Hematopoietic multipotent progenitor cell treated with erythropoietin and hydrocortisone succinate and interleukin-3 and kit ligand, for 8 days (in vitro differentiated cells): ENCODE measurements around the gene AKAP9.
"Not testable (repeated sequence)": the region's sequence is repeated elsewhere in the genome, so short reads cannot be mapped to it uniquely, and the experiment has no call there.

Experiments
- DNase-seq: peaks from one replicate; pipeline ENCODE4 v3.0.0-alpha.2; 2015

The AKAP9 gene

DNA sequence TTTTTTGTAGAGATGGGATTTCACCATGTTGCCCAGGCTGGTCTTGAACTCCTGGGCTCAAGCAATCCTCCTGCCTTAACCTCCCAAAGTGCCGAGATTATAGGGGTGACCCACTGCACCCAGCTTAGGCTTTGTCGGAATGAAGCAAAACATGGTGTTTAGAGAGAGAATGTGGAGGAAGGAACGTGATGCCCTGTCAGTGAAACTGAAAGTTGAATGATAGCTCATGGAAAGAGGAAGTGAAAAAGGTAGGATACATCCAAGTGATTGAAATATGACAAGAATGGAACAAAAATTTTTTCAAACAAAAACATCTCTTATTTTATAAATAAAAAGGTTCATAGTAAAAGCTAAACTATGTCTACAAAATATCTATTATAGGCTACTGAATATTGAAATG, 5.9 kb downstream of the AKAP9 start:
- no peak for DNase-seq

DNA sequence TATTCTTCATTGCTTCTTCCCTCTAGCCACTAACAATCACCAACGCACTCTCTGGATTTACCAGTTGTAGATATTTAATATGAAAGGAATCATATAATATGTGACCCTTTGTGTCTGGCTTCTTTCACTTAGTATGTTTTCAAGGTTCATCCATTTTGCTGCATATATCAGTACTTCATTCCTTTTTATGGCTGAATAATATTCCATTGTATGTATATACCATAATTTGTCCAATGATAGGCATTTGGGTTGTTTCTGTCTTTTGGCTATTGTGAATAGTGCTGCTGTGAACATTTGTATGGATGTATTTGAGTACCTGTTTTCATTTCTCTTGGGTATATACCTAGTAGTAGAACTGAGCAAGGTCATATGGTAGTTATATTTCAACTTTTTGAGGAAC, 7.3 kb downstream of the AKAP9 start:
- no peak for DNase-seq

- peak; percentile 20 for DNase-seq
Measured at GRCh38 chr7:91949221-91950009, 8.8 kb downstream of the AKAP9 start.

DNA sequence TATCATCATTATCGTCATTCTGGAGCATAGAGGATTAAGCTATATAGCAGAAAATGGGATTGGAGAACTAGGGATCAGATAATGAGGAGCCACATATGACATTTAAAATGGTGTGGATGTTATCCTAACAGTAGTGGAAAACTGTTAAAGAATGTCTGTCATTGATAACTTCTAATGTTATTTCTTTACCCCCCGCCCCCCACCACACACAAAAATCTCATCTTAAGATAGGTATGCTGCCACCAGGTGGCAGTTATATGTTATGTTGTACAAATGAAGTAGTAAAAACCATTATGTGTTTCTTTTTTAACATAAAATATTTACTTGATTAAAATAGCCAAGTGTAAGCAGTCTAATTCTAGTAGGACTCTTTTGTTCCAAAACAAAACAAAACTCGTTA, 13.0 kb downstream of the AKAP9 start:
- peak; percentile 39 for DNase-seq

GRCh38 chr7:91956464-91956863, 15.8 kb downstream of the AKAP9 start:
- not testable (repeated sequence) for DNase-seq

GRCh38 chr7:91957232-91957631, 16.6 kb downstream of the AKAP9 start:
- no peak for DNase-seq

DNA sequence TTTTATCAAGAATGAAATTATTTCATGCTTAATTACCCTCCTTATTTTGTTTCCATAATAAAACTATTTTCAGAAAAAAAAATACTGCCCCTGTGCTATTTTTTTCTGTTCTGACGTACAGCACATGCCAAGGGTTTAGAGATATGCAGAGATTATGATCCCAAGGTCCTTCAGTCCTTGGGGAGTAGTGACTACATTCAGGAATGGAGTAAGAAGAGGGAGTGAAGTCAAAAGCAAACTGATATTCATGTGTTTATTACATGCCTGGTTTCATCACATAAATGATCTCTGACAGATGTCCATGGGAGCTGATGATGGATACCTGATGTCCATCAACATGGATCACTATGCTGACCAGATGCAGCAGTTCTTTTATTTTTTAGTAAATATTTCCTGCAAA, 17.2 kb downstream of the AKAP9 start:
- no peak for DNase-seq

DNA sequence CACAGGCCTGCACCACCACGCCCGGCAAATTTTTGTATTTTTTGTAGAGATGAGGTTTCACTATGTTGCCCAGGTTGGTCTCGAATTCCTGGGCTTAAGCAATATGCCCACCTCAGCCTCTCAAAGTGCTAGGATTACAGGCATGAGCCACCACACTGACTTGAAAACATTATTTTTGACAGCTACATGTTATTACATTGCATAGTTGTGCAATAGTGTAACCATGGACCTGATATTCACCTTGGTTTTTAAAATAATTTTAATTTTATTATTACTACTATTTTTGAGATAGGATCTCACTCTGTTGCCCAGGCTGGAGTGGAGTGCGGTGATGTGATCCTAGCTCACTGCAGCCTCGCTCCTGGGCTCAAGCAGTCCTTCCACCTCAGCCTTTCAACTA, 18.4 kb downstream of the AKAP9 start:
- no peak for DNase-seq

DNA sequence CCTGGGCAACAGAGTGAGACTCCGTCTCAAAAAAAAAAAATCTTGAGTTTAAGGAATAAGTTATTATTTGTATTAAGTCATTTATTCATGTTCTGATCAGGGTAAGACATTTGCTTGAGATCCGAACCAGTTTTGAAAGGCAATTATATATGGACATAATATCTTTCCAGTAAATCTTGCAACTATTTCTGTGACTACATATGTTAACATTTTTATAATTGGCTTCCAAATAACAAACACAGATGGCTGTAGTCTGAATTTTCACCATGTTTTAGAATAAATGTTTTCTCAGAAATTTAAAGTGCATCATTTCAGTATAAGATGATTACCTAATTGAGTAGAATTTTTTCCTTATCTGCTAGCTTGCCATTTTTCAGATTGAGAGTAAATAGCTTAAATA, 21.2 kb downstream of the AKAP9 start:
- DNase-seq: no peak

GRCh38 chr7:91962419-91962818, 21.8 kb downstream of the AKAP9 start:
- DNase-seq: no peak

DNA sequence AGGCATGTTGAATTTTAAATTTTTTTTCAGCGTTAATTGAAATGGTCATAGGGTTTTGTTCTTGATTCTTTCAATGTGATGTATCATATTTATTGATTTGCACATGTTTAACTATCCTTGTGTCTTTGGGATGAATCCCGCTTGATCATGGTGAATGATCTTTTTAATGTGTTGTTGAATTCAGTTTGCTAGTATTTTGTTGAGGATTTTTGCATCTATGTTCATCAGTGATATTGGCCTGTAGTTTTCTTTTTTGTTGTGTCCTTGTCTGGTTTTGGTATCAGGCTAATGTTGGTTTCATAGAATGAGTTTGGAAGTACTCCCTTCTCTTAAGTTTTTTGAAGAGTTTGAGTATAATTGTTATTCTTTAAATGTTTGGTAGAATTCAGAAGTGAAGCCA, 26.9 kb downstream of the AKAP9 start:
- DNase-seq: not testable (repeated sequence)

DNA sequence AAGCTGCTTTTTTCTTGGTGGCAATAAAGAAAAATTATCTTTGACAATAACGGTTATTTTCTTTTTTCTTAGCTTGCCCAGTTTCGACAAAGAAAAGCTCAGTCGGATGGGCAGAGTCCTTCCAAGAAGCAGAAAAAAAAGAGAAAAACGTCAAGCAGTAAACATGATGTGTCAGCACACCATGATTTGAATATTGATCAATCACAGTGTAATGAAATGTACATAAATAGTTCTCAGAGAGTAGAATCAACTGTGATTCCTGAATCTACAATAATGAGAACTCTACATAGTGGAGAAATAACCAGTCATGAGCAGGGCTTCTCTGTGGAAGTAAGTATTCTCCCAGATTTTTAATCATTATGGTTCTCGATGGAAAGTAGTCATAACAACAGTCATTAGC, 33.0 kb downstream of the AKAP9 start:
- DNase-seq: no peak

- no peak for DNase-seq
Measured at GRCh38 chr7:91974066-91974465, 33.4 kb downstream of the AKAP9 start.

DNA sequence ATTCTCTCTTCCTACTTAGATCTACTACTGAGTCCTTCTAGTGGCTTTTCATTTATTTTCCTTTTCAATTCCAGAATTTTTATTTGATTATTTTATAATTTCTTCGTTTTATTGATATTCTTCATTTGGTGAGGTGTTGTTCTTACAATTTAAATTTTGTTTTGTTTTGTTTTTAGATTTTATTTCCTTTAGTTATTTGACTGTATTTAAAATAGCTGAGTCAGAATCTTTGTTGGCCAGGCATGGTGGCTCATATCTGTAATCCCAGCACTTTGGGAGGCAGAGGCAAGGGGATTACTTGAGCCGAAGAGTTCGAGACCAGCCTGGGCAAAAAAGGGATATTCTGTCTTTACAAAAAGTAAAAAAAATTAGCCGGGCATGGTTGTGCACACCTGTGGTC, 36.1 kb downstream of the AKAP9 start:
- DNase-seq: no peak

DNA sequence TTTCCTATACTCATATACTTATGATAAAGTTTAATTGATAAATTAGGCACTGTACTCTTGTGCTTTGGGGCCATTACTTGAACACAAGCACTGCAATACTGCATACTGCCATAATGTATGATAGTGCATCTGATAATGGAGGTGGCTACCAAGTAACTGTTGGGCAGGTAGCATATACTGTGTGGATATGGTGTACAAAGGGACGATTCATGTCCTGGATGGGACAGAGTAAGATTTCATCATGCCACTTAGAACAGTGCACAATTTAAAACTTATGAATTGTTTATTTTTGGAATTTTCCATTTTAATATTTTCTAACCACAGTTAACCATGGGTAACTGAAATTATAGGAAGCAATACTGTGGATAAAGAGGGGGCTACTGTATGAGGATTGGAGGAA, 38.9 kb downstream of the AKAP9 start:
- no peak for DNase-seq

- DNase-seq: not testable (repeated sequence)
Measured at GRCh38 chr7:91982352-91982751, 41.7 kb downstream of the AKAP9 start.

- DNase-seq: no peak
Measured at GRCh38 chr7:91988213-91988612, 47.6 kb downstream of the AKAP9 start.

- DNase-seq: no peak
Measured at GRCh38 chr7:91993976-91994375, 53.3 kb downstream of the AKAP9 start.

DNA sequence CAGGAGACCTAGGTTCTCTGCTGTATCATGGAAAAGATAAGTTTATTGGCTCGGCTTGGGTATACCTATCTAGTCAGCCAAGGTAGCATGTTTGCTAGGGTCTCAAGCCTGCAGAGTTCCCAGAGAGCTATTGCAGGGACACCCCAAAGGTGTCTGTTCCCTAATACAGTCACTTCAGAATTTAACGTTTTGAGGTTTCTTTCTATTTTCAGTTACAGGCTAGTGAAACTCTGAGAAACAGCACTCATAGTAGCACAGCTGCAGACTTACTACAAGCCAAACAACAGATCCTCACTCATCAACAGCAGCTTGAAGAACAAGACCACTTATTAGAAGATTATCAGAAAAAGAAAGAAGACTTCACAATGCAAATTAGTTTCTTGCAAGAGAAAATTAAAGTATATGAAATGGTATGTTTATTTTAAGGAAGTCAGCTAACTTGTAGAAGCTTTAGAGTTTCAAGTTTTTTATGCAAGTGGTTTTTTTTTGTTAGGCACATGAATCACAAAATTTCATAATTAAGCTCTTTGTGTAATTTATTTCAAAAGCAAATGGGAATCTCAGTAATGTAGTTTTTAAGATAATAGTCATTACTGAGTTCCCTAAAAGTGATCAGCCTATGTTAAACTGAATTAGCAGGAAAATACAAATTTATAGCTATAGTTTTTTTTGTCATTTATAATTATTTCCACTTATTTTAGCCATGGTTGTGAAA, 54.9 kb downstream of the AKAP9 start:
- no peak for DNase-seq

- no peak for DNase-seq
Measured at GRCh38 chr7:91999631-92000565, 59.2 kb downstream of the AKAP9 start.

DNA sequence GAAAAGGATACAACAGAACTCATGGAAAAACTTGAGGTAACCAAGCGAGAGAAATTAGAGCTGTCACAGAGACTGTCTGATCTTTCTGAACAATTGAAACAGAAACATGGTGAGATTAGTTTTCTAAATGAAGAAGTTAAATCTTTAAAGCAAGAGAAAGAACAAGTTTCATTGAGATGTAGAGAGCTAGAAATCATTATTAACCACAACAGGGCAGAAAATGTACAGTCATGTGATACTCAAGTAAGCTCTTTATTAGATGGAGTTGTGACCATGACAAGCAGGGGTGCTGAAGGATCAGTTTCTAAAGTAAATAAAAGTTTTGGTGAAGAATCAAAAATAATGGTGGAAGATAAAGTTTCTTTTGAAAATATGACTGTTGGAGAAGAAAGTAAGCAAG, 62.1 kb downstream of the AKAP9 start:
- DNase-seq: no peak

DNA sequence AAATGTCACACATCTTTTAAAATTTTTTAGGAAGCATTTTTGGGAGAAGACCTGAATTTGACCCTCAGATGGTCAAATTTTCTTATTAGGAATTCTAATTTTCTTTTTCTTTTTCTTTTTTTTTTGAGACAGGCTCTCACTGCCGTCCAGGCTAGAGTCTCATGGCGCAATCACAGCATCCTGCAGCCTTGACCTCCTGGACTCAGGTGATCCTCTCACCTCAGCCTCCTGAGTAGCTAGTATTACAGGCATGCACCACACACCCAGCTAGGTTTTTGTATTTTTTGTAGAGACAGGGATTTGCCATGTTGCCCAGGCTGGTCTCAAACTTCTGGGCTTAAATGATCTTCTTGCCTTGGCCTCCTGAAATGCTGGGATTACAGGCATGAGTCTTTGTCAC, 65.4 kb downstream of the AKAP9 start:
- no peak for DNase-seq

GRCh38 chr7:92010215-92010614, 69.6 kb downstream of the AKAP9 start:
- no peak for DNase-seq
